GM12878 (cell line): ENCODE data around the gene RFX1. TPM values are rescaled to one million over a fixed set of nuclear protein-coding genes. Genes with fewer than 3 reads are reported as not detected.

Experiments
- CBFB ChIP-seq: IDR thresholded peaks from 2 replicates; pipeline ENCODE4 v1.6.1; 2016; ENCODE audit warnings: antibody characterized with exemption, low read depth
- CREM ChIP-seq: IDR thresholded peaks from 2 replicates; pipeline ENCODE4 v1.6.1; 2014; ENCODE audit warnings: antibody characterized with exemption, low read depth
- CTCF ChIP-seq, 3 experiments: IDR thresholded peaks in 2 of 3; conservative IDR thresholded peaks in 1 of 3; 2 replicates each; pipeline ENCODE4 v1.5.1; 2011; ENCODE audit warnings: low read depth in 3 of 3, low read length in 3 of 3, mild to moderate bottlenecking in 3 of 3, control low read depth in 2 of 3, moderate library complexity in 2 of 3, inconsistent platforms in 1 of 3, mixed read lengths in 1 of 3; ENCODE audit not compliant: control insufficient read depth in 2 of 3, insufficient read depth in 1 of 3; ENCODE audit errors: extremely low read depth in 1 of 3
- LARP7 ChIP-seq: fragments of 450-650 bp; IDR thresholded peaks from 2 replicates; pipeline ENCODE4 v1.6.1; 2017; ENCODE audit warnings: mild to moderate bottlenecking
- MLLT1 ChIP-seq: fragments of 450-650 bp; IDR thresholded peaks from 2 replicates; pipeline ENCODE4 v1.6.1; 2016; ENCODE audit warnings: mild to moderate bottlenecking
- RFX5 ChIP-seq: IDR thresholded peaks from 2 replicates; pipeline ENCODE4 v1.6.1; 2011; ENCODE audit warnings: low read depth, low read length, improper control_type of control experiment
- STAT3 ChIP-seq: IDR thresholded peaks from 2 replicates; pipeline ENCODE4 v1.6.1; 2011; ENCODE audit warnings: low read depth, low read length, improper control_type of control experiment
- TARDBP ChIP-seq: IDR thresholded peaks from 2 replicates; pipeline ENCODE4 v1.6.1; 2016; ENCODE audit warnings: borderline replicate concordance
- WRNIP1 ChIP-seq: IDR thresholded peaks from 2 replicates; pipeline ENCODE4 v1.6.1; 2011; ENCODE audit warnings: low read depth, low read length, improper control_type of control experiment, borderline replicate concordance
- polyA plus RNA-seq, 11 experiments: library from polyadenylated mRNA; depleted of rRNA in 4 of 11; unstranded in 6 of 11; stranded (reverse) in 5 of 11; fragments of >200 nt; fragmentation: Nextera tagmentation in 4 of 11; fragmentation: Illumina TruSeq in 1 of 11; extraction: Ambion mirVana in 4 of 11; extraction: Trizol in 1 of 11; gene quantifications; 1 replicate in 1 of 11; 2 replicates in 10 of 11; pipeline versions ENCODE4 v1.2.1 to v1.2.3, GENCODE V29; 2011 to 2016; ENCODE audit warnings: inconsistent platforms in 2 of 11, missing spikeins in 2 of 11, low read depth in 1 of 11
- total RNA-seq, 4 experiments: library from RNA; depleted of rRNA in 3 of 4; stranded (reverse); fragments of >200 nt in 3 of 4; fragmentation: Illumina TruSeq in 1 of 4; extraction: Trizol in 1 of 4; gene quantifications; 2 replicates each; pipeline versions ENCODE4 v1.2.1 to v1.2.3, GENCODE V29; 2013 to 2021
- TF ChIP-seq, protein P1 (sequence below): fragments of 450-650 bp; formaldehyde crosslinking; IDR thresholded peaks from 2 replicates; pipeline ENCODE4 v1.4.0; 2020; ENCODE audit warnings: mild to moderate bottlenecking, moderate library complexity
- TF ChIP-seq, protein P2 (sequence below): IDR thresholded peaks from 2 replicates; pipeline ENCODE4 v1.6.1; 2012; ENCODE audit warnings: low read length, inconsistent platforms
- TF ChIP-seq, protein P3 (sequence below): fragments of 450-650 bp; IDR thresholded peaks from 2 replicates; pipeline ENCODE4 v1.6.1; 2018; ENCODE audit warnings: borderline replicate concordance, mild to moderate bottlenecking; ENCODE audit not compliant: partially characterized antibody
- TF ChIP-seq, protein P4 (sequence below): fragments of 150-350 bp; IDR thresholded peaks from 2 replicates; pipeline ENCODE4 v1.6.1; 2016; ENCODE audit warnings: low read depth, low read length

The RFX1 gene
- total and polyA plus RNA-seq, 10 of the 15 experiments (the other 5 are each of a cell fraction or from before 2014, with no cell fraction given), result 0.05 to 11.0 (median 1.5) TPM

- TF ChIP-seq, protein P1, sequence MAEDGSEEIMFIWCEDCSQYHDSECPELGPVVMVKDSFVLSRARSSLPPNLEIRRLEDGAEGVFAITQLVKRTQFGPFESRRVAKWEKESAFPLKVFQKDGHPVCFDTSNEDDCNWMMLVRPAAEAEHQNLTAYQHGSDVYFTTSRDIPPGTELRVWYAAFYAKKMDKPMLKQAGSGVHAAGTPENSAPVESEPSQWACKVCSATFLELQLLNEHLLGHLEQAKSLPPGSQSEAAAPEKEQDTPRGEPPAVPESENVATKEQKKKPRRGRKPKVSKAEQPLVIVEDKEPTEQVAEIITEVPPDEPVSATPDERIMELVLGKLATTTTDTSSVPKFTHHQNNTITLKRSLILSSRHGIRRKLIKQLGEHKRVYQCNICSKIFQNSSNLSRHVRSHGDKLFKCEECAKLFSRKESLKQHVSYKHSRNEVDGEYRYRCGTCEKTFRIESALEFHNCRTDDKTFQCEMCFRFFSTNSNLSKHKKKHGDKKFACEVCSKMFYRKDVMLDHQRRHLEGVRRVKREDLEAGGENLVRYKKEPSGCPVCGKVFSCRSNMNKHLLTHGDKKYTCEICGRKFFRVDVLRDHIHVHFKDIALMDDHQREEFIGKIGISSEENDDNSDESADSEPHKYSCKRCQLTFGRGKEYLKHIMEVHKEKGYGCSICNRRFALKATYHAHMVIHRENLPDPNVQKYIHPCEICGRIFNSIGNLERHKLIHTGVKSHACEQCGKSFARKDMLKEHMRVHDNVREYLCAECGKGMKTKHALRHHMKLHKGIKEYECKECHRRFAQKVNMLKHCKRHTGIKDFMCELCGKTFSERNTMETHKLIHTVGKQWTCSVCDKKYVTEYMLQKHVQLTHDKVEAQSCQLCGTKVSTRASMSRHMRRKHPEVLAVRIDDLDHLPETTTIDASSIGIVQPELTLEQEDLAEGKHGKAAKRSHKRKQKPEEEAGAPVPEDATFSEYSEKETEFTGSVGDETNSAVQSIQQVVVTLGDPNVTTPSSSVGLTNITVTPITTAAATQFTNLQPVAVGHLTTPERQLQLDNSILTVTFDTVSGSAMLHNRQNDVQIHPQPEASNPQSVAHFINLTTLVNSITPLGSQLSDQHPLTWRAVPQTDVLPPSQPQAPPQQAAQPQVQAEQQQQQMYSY (CRISPR knock-in tag), result peak; percentile 83; the same call in 1 of the 2 replicates
- TF ChIP-seq CBFB, result 0 out of 2 replicates have a peak, but pooled peaks have one; percentile 8
- TF ChIP-seq CREM, result peak; percentile 99
- peak; percentile 99 for TF ChIP-seq LARP7
- TF ChIP-seq, protein P2, sequence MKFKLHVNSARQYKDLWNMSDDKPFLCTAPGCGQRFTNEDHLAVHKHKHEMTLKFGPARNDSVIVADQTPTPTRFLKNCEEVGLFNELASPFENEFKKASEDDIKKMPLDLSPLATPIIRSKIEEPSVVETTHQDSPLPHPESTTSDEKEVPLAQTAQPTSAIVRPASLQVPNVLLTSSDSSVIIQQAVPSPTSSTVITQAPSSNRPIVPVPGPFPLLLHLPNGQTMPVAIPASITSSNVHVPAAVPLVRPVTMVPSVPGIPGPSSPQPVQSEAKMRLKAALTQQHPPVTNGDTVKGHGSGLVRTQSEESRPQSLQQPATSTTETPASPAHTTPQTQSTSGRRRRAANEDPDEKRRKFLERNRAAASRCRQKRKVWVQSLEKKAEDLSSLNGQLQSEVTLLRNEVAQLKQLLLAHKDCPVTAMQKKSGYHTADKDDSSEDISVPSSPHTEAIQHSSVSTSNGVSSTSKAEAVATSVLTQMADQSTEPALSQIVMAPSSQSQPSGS, result peak; percentile 99
- TF ChIP-seq RFX5, result no peak
- TF ChIP-seq MLLT1, result peak; percentile 84; the same call in 1 of the 2 replicates
- TF ChIP-seq, protein P3, sequence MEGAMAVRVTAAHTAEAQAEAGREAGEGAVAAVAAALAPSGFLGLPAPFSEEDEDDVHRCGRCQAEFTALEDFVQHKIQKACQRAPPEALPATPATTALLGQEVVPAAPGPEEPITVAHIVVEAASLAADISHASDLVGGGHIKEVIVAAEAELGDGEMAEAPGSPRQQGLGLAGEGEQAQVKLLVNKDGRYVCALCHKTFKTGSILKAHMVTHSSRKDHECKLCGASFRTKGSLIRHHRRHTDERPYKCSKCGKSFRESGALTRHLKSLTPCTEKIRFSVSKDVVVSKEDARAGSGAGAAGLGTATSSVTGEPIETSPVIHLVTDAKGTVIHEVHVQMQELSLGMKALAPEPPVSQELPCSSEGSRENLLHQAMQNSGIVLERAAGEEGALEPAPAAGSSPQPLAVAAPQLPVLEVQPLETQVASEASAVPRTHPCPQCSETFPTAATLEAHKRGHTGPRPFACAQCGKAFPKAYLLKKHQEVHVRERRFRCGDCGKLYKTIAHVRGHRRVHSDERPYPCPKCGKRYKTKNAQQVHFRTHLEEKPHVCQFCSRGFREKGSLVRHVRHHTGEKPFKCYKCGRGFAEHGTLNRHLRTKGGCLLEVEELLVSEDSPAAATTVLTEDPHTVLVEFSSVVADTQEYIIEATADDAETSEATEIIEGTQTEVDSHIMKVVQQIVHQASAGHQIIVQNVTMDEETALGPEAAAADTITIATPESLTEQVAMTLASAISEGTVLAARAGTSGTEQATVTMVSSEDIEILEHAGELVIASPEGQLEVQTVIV, result no peak
- TF ChIP-seq STAT3, result peak; percentile 37; the same call in 1 of the 2 replicates
- TF ChIP-seq TARDBP, result no peak; the same call in 1 of the 2 replicates
- no peak for TF ChIP-seq CTCF (IDR thresholded peaks at IDR 0.05 in 2 of 3, conservative IDR thresholded peaks at IDR 0.05 in 1 of 3; ENCODE audit: control insufficient read depth in 2 of 3, extremely low read depth in 1 of 3, insufficient read depth in 1 of 3, low read depth in 3 of 3, low read length in 3 of 3)
- no peak for TF ChIP-seq WRNIP1
- TF ChIP-seq, protein P4, sequence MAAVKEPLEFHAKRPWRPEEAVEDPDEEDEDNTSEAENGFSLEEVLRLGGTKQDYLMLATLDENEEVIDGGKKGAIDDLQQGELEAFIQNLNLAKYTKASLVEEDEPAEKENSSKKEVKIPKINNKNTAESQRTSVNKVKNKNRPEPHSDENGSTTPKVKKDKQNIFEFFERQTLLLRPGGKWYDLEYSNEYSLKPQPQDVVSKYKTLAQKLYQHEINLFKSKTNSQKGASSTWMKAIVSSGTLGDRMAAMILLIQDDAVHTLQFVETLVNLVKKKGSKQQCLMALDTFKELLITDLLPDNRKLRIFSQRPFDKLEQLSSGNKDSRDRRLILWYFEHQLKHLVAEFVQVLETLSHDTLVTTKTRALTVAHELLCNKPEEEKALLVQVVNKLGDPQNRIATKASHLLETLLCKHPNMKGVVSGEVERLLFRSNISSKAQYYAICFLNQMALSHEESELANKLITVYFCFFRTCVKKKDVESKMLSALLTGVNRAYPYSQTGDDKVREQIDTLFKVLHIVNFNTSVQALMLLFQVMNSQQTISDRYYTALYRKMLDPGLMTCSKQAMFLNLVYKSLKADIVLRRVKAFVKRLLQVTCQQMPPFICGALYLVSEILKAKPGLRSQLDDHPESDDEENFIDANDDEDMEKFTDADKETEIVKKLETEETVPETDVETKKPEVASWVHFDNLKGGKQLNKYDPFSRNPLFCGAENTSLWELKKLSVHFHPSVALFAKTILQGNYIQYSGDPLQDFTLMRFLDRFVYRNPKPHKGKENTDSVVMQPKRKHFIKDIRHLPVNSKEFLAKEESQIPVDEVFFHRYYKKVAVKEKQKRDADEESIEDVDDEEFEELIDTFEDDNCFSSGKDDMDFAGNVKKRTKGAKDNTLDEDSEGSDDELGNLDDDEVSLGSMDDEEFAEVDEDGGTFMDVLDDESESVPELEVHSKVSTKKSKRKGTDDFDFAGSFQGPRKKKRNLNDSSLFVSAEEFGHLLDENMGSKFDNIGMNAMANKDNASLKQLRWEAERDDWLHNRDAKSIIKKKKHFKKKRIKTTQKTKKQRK, result no peak
Observed at GRCh38 chr19:14006766-14007562, 844 bp upstream of the RFX1 start (continued).
